ENCODE data around the gene CRYGN.

Gene CRYGN

GRCh38 chr7:151431281-151431767 lies 8.6 kb downstream of the CRYGN start:
- Histone ChIP-seq H3K4me3 (ENCODE audit: low read length, poor library complexity, severe bottlenecking) (no peak overlapping the region), H3K9me2 (replicated peaks; ENCODE audit: low read depth, low read length) (no peaks in the 10 kb centered on the region), H3K9ac (ENCODE audit: low read depth, low read length, poor library complexity, severe bottlenecking) (no peak overlapping the region), H3K27me3 (ENCODE audit: insufficient read depth, low read length, poor library complexity, severe bottlenecking) (no peaks in the 10 kb centered on the region), H3K4me1 (ENCODE audit: insufficient read depth, low read length, poor library complexity, severe bottlenecking) (peaks cover 35% of the 10 kb centered on the region), H3K9me3 (ENCODE audit: insufficient read depth, low read depth, low read length) (no peaks in the 10 kb centered on the region), H3K79me2 (ENCODE audit: insufficient read depth, low read length) (no peaks in the 10 kb centered on the region), H4K20me1 (ENCODE audit: insufficient read depth, low read length, poor library complexity, severe bottlenecking) (no peaks in the 10 kb centered on the region), H2AFZ (ENCODE audit: low read length) (no peak overlapping the region), H3K4me2 (ENCODE audit: low read depth, low read length, poor library complexity, severe bottlenecking) (no peak overlapping the region), H3F3A (ENCODE audit: low read depth) (no peaks in the 10 kb centered on the region), H3K36me3 (ENCODE audit: insufficient read depth, low read length) (no peaks in the 10 kb centered on the region)
- no peak for TF ChIP-seq CTCF (conservative IDR thresholded peaks at IDR 0.05; ENCODE audit: low read length)
- TF ChIP-seq EZH2phosphoT487 (IDR thresholded peaks at IDR 0.05; ENCODE audit: borderline replicate concordance): no peak

GRCh38 chr7:151430391-151431205 lies 9.3 kb downstream of the CRYGN start:
- H3K4me1 ChIP-seq (ENCODE audit: insufficient read depth, low read length, poor library complexity, severe bottlenecking): peaks cover 35% of the 10 kb centered on the region
- TF ChIP-seq EZH2phosphoT487 (IDR thresholded peaks at IDR 0.05; ENCODE audit: borderline replicate concordance) (no peak), CTCF (conservative IDR thresholded peaks at IDR 0.05; ENCODE audit: low read length) (no peak)
- H3K9ac ChIP-seq (ENCODE audit: low read depth, low read length, poor library complexity, severe bottlenecking): no peak overlapping the region
- no peaks in the 10 kb centered on the region for H3K27me3 ChIP-seq (ENCODE audit: insufficient read depth, low read length, poor library complexity, severe bottlenecking)
- H3K9me2 ChIP-seq (replicated peaks; ENCODE audit: low read depth, low read length): no peaks in the 10 kb centered on the region
- H3K4me2 ChIP-seq (ENCODE audit: low read depth, low read length, poor library complexity, severe bottlenecking): peak overlapping the region; percentile 60
- no peak overlapping the region for H2AFZ ChIP-seq (ENCODE audit: low read length)
- no peaks in the 10 kb centered on the region for H4K20me1 ChIP-seq (ENCODE audit: insufficient read depth, low read length, poor library complexity, severe bottlenecking)
- H3F3A ChIP-seq (ENCODE audit: low read depth): no peaks in the 10 kb centered on the region
- no peaks in the 10 kb centered on the region for H3K79me2 ChIP-seq (ENCODE audit: insufficient read depth, low read length)
- no peaks in the 10 kb centered on the region for H3K9me3 ChIP-seq (ENCODE audit: insufficient read depth, low read depth, low read length)
- no peaks in the 10 kb centered on the region for H3K36me3 ChIP-seq (ENCODE audit: insufficient read depth, low read length)
- no peak overlapping the region for H3K4me3 ChIP-seq (ENCODE audit: low read length, poor library complexity, severe bottlenecking)

DNA sequence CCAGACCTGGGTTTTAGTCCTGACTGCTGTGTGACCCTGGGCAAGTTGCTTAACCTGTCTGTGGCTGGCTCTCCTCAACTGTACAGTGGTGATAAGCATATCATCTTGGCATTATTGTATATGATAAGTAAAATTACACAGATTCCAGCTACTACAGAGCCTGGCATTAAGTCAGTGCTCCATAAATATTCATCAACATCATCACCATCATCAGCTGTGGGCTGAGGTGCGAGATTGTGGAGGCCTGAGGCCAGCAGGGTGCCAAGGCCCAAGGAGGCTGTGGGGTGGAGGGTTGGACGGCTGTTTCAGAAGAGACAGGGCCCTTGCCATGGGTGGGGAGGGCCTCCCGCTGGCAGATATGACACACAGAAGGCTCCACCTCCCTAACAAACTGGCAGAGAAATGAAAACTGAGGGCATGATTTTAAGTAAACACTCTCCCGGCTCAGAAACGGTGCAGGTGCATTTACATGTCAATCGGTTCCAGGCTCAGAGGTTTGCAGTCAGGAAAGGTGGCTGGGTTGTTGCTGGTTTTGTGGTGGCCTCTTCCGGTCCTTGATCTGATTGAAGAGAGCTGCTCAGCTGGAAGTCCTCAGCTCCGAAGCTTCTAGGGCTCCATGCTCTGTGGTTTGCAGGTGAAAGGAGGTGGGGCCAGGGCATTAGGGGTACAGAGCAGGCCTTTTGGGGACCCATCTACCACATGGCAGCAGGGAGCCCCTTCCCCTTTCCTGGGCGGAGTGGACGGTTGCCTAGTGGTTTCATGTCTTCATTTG lies 10.2 kb downstream of the CRYGN start:
- TF ChIP-seq CTCF (conservative IDR thresholded peaks at IDR 0.05; ENCODE audit: low read length) (no peak), EZH2phosphoT487 (IDR thresholded peaks at IDR 0.05; ENCODE audit: borderline replicate concordance) (no peak)
- no peak overlapping the region for H2AFZ ChIP-seq (ENCODE audit: low read length)
- no peaks in the 10 kb centered on the region for H3K9me3 ChIP-seq (ENCODE audit: insufficient read depth, low read depth, low read length)
- H3K9me2 ChIP-seq (replicated peaks; ENCODE audit: low read depth, low read length): no peaks in the 10 kb centered on the region
- peak overlapping the region; percentile 60 for H3K4me2 ChIP-seq (ENCODE audit: low read depth, low read length, poor library complexity, severe bottlenecking)
- peak overlapping the region; percentile 40 for H3K4me3 ChIP-seq (ENCODE audit: low read length, poor library complexity, severe bottlenecking)
- H3K9ac ChIP-seq (ENCODE audit: low read depth, low read length, poor library complexity, severe bottlenecking): no peak overlapping the region
- no peaks in the 10 kb centered on the region for H4K20me1 ChIP-seq (ENCODE audit: insufficient read depth, low read length, poor library complexity, severe bottlenecking)
- H3K4me1 ChIP-seq (ENCODE audit: insufficient read depth, low read length, poor library complexity, severe bottlenecking): peaks cover 35% of the 10 kb centered on the region
- no peaks in the 10 kb centered on the region for H3K36me3 ChIP-seq (ENCODE audit: insufficient read depth, low read length)
- H3K79me2 ChIP-seq (ENCODE audit: insufficient read depth, low read length): no peaks in the 10 kb centered on the region
- no peaks in the 10 kb centered on the region for H3F3A ChIP-seq (ENCODE audit: low read depth)
- H3K27me3 ChIP-seq (ENCODE audit: insufficient read depth, low read length, poor library complexity, severe bottlenecking): no peaks in the 10 kb centered on the region

Measured in Loucy (cell line).